PC-9 (cell line): ENCODE data around the gene CREBL2.

Experiments
- EZH2 ChIP-seq: fragments of 200-600 bp; sonication (generic); IDR thresholded peaks from 2 replicates; pipeline ENCODE4 v1.8.0; 2017; ENCODE audit warnings: antibody characterized with exemption, low read depth
- TF ChIP-seq, protein P1 (sequence below): fragments of 200-600 bp; sonication (generic); conservative IDR thresholded peaks from 2 replicates; pipeline ENCODE4 v1.6.1; 2017; ENCODE audit warnings: mixed run types, antibody characterized with exemption, mild to moderate bottlenecking, moderate library complexity

GRCh38 chr12:12669020-12669419 lies 57.3 kb downstream of the CREBL2 start:
- TF ChIP-seq, protein P1, sequence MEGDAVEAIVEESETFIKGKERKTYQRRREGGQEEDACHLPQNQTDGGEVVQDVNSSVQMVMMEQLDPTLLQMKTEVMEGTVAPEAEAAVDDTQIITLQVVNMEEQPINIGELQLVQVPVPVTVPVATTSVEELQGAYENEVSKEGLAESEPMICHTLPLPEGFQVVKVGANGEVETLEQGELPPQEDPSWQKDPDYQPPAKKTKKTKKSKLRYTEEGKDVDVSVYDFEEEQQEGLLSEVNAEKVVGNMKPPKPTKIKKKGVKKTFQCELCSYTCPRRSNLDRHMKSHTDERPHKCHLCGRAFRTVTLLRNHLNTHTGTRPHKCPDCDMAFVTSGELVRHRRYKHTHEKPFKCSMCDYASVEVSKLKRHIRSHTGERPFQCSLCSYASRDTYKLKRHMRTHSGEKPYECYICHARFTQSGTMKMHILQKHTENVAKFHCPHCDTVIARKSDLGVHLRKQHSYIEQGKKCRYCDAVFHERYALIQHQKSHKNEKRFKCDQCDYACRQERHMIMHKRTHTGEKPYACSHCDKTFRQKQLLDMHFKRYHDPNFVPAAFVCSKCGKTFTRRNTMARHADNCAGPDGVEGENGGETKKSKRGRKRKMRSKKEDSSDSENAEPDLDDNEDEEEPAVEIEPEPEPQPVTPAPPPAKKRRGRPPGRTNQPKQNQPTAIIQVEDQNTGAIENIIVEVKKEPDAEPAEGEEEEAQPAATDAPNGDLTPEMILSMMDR = no peak
- no peak for TF ChIP-seq EZH2
